ENCODE results near the gene COMMD2.

DNA sequence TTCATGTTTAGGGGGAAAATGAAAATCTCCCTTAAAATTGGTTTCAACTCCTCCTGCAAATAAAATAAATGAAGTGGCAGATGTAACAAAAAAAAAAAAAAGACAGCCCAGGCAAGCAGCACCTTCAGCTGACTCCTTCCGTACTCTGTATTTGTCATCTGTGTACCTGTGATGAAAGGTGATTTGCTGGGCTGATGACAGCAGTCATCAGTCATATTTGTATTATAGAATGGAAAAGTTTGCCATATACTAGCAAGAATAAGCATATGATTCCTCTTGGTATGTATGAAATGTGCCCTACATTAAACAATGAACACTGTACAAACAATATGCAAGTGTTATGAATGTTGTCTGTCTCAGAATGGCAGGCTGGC lies 50.3 kb downstream of the COMMD2 start:
- TF ChIP-seq POLR2A (IDR thresholded peaks at IDR 0.05; ENCODE audit: low read depth, low read length) (no peak), POLR2AphosphoS5 (IDR thresholded peaks at IDR 0.05; ENCODE audit: low read depth, low read length) (no peak), TAF1 (IDR thresholded peaks at IDR 0.05; ENCODE audit: low read depth, low read length) (no peak), SPI1 (IDR thresholded peaks at IDR 0.05; ENCODE audit: low read depth, low read length) (no peak), PAX5 (IDR thresholded peaks at IDR 0.05; ENCODE audit: insufficient read depth, low read length, severe bottlenecking) (no peak)
